Measurements from ENCODE around the gene SPTB. TPM values are rescaled to one million over a fixed set of nuclear protein-coding genes. Genes with fewer than 3 reads are reported as not detected.
A peak's percentile ranks its signal among the peaks of the same experiment; 100 is the strongest.

The SPTB gene
- total and polyA plus RNA-seq, 8 donors = 2.2 to 4.7 (median 3.3) TPM

GRCh38 chr14:64878837-64879634 is 671 bp downstream of the SPTB start:
- peak; percentile 22 for ATAC-seq
- DNase-seq = peak in 3 of 4 donors; percentile 5 to 58 (median 5)
- TF ChIP-seq CTCF (IDR thresholded peaks at IDR 0.05) = no peak
- Histone ChIP-seq H3K4me1 (peaks cover 0 to 23% of the 10 kb centered on the region in 2 donors), H3K9me3 (no peaks in the 10 kb centered on the region), H3K27ac (no peak overlapping the region), H3K27me3 (peaks cover 28 to 78% of the 10 kb centered on the region in 2 donors), H3K36me3 (no peaks in the 10 kb centered on the region), H3K4me3 (peak overlapping the region; percentile 43 to 49)
- intact Hi-C loops (cut with DNase I) = no loop called here

- Histone ChIP-seq H3K27me3 (peaks cover 28 to 73% of the 10 kb centered on the region in 2 donors), H3K4me3 (no peak overlapping the region), H3K4me1 (peaks cover 0 to 23% of the 10 kb centered on the region in 2 donors), H3K9me3 (no peaks in the 10 kb centered on the region), H3K27ac (no peak overlapping the region), H3K36me3 (no peaks in the 10 kb centered on the region)
- no peak for ATAC-seq
- DNase-seq = no peak
- intact Hi-C loops (cut with DNase I) = no loop called here
- TF ChIP-seq CTCF (IDR thresholded peaks at IDR 0.05) = no peak
Measured at GRCh38 chr14:64877846-64878245, 1.9 kb downstream of the SPTB start.

- Histone ChIP-seq H3K27me3 (peaks cover 17 to 48% of the 10 kb centered on the region in 2 donors), H3K4me3 (no peak overlapping the region), H3K36me3 (no peaks in the 10 kb centered on the region), H3K9me3 (no peaks in the 10 kb centered on the region), H3K27ac (no peak overlapping the region), H3K4me1 (peaks cover 0 to 17% of the 10 kb centered on the region in 2 donors)
- intact Hi-C loops (cut with DNase I) = no loop called here
- DNase-seq = no peak
- no peak for ATAC-seq
- TF ChIP-seq CTCF (IDR thresholded peaks at IDR 0.05) = no peak
Measured at GRCh38 chr14:64875350-64875749, 4.4 kb downstream of the SPTB start.

DNA sequence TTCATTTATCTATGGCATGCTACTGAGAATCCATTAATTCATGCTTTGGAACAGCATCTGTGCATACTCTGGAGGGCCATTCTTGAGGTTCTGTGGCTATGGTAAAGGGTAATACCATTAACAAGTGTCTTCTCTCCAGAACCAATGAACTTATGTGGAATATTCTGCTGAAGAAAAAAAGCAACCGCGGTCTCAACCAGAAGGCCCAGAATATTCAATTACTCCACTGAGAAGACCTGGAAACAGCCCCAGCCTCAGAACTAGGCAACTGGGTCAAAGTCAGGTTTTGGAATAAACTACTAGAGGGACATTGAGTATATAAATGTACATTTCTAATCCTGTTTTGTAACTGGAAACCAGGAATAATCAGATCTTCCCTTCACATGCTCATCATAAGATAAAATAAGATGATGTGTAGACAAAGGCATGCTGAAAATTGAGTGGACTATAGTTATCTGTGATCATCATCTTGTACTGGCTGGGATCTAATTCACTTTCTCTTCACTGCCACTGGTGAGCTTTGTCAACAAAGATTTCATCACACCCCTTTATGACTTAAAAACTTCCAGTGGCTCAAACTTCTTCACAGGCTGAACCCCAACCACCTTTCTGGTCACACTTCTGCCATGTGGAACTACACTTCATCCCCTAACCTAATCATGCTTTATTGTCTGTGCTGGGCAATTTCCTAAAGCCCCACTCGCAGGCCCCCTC is 6.0 kb downstream of the SPTB start:
- TF ChIP-seq CTCF (IDR thresholded peaks at IDR 0.05) = no peak
- ATAC-seq = no peak

GRCh38 chr14:64871344-64871743 is 8.4 kb downstream of the SPTB start:
- no peak overlapping the region for H3K27ac ChIP-seq
- ATAC-seq (no peak), DNase-seq (no peak)
- no peak overlapping the region for H3K4me3 ChIP-seq
- peaks cover 0 to 17% of the 10 kb centered on the region in 2 donors for H3K27me3 ChIP-seq
- no peaks in the 10 kb centered on the region for H3K36me3 ChIP-seq
- no peak for TF ChIP-seq CTCF (IDR thresholded peaks at IDR 0.05)
- H3K4me1 ChIP-seq = no peaks in the 10 kb centered on the region
- intact Hi-C loops (cut with DNase I) = no loop called here
- no peaks in the 10 kb centered on the region for H3K9me3 ChIP-seq

More for the DNA sequence above, 6.0 kb downstream of the SPTB start:
- Histone ChIP-seq H3K4me3 (no peak overlapping the region), H3K4me1 (peaks cover 0 to under 1% of the 10 kb centered on the region in 2 donors), H3K36me3 (no peaks in the 10 kb centered on the region), H3K27ac (no peak overlapping the region), H3K27me3 (peaks cover 0 to 35% of the 10 kb centered on the region in 2 donors), H3K9me3 (no peaks in the 10 kb centered on the region)
- intact Hi-C loops (cut with DNase I) = no loop called here
- no peak for DNase-seq
